ENCODE results near the gene SMYD4. TPM values are rescaled to one million over a fixed set of nuclear protein-coding genes. Genes with fewer than 3 reads are reported as not detected.
A peak's percentile ranks its signal among the peaks of the same experiment; 100 is the strongest.

Gene SMYD4
- total RNA-seq, 1 experiment from 2014 or later, result 32.1 TPM

- no TSS peak for BruUV-seq (replicated peaks)
- Histone ChIP-seq H3K4me3 (ENCODE audit: low read depth, low read length) (no peak overlapping the region), H3K4me1 (peaks cover 18% of the 10 kb centered on the region), H3K36me3 (ENCODE audit: control insufficient read depth, insufficient read depth, low read length) (no peaks in the 10 kb centered on the region), H3K9me3 (no peaks in the 10 kb centered on the region), H3K27me3 (replicated peaks; ENCODE audit: control insufficient read depth, insufficient read depth, low read length) (no peaks in the 10 kb centered on the region)
- no peak for DNase-seq
- Mint-ChIP-seq H3K36me3 (ENCODE audit: insufficient read depth, unreplicated experiment) (peaks cover 63% of the 10 kb centered on the region), H3K4me1 (ENCODE audit: low read depth, unreplicated experiment) (peaks cover 7% of the 10 kb centered on the region), H3K27me3 (ENCODE audit: insufficient read depth, unreplicated experiment) (no peaks in the 10 kb centered on the region), H3K27ac (ENCODE audit: unreplicated experiment) (no peak overlapping the region), H3K4me3 (ENCODE audit: unreplicated experiment) (no peak overlapping the region), H3K9me3 (ENCODE audit: unreplicated experiment) (no peaks in the 10 kb centered on the region)
- intact Hi-C loops (cut with micrococcal nuclease; ENCODE audit: unreplicated experiment), result no loop called here
- TF ChIP-seq CTCF (IDR thresholded peaks at IDR 0.05; ENCODE audit: insufficient read depth in 1 of 2, low read depth in 1 of 2, low read length in 1 of 2, severe bottlenecking in 1 of 2, unreplicated experiment in 1 of 2), result no peak
- POLR2A ChIA-PET, result interaction anchor here (1.0 kb wide), 1 partner anchor 93 kb away, joined by 3 read pairs; no protein-coding TSS in a partner anchor
- CTCF ChIA-PET, result no interaction called here
Measured at GRCh38 chr17:1808644-1809043, 21.1 kb downstream of the SMYD4 start.

- no peaks in the 10 kb centered on the region for H3K27me3 ChIP-seq (replicated peaks; ENCODE audit: control insufficient read depth, insufficient read depth, low read length)
- no peak for DNase-seq
- Mint-ChIP-seq H3K27ac (ENCODE audit: unreplicated experiment) (no peak overlapping the region), H3K4me1 (ENCODE audit: low read depth, unreplicated experiment) (peaks cover 7% of the 10 kb centered on the region), H3K36me3 (ENCODE audit: insufficient read depth, unreplicated experiment) (peaks cover 64% of the 10 kb centered on the region), H3K4me3 (ENCODE audit: unreplicated experiment) (no peak overlapping the region), H3K9me3 (ENCODE audit: unreplicated experiment) (no peaks in the 10 kb centered on the region), H3K27me3 (ENCODE audit: insufficient read depth, unreplicated experiment) (no peaks in the 10 kb centered on the region)
- H3K36me3 ChIP-seq (ENCODE audit: control insufficient read depth, insufficient read depth, low read length), result 0 out of 2 replicates have a peak, but pooled peaks cover 1% of the 10 kb centered on the region
- no peak overlapping the region for H3K4me3 ChIP-seq (ENCODE audit: low read depth, low read length)
- intact Hi-C loops (cut with micrococcal nuclease; ENCODE audit: unreplicated experiment), result no loop called here
- BruUV-seq (replicated peaks), result no TSS peak
- no peaks in the 10 kb centered on the region for H3K9me3 ChIP-seq
- TF ChIP-seq CTCF (IDR thresholded peaks at IDR 0.05; ENCODE audit: insufficient read depth in 1 of 2, low read depth in 1 of 2, low read length in 1 of 2, severe bottlenecking in 1 of 2, unreplicated experiment in 1 of 2), result no peak
- CTCF ChIA-PET, result no interaction called here
- peaks cover 10% of the 10 kb centered on the region for H3K4me1 ChIP-seq
- POLR2A ChIA-PET, result interaction anchor here (0.6 kb wide), 1 partner anchor 9 kb away, joined by 3 read pairs; no protein-coding TSS in a partner anchor
Measured at GRCh38 chr17:1807890-1808289, 21.8 kb downstream of the SMYD4 start.

GRCh38 chr17:1803280-1803679, 26.4 kb downstream of the SMYD4 start:
- Mint-ChIP-seq H3K4me3 (ENCODE audit: unreplicated experiment) (no peak overlapping the region), H3K4me1 (ENCODE audit: low read depth, unreplicated experiment) (no peaks in the 10 kb centered on the region), H3K27ac (ENCODE audit: unreplicated experiment) (peak overlapping the region; percentile 31), H3K9me3 (ENCODE audit: unreplicated experiment) (no peaks in the 10 kb centered on the region), H3K27me3 (ENCODE audit: insufficient read depth, unreplicated experiment) (no peaks in the 10 kb centered on the region), H3K36me3 (ENCODE audit: insufficient read depth, unreplicated experiment) (peaks cover 73% of the 10 kb centered on the region)
- H3K36me3 ChIP-seq (ENCODE audit: control insufficient read depth, insufficient read depth, low read length), result 0 out of 2 replicates have a peak, but pooled peaks cover 1% of the 10 kb centered on the region
- no TSS peak for BruUV-seq (replicated peaks)
- ChIA-PET CTCF (no interaction called here), POLR2A (no interaction called here)
- no peaks in the 10 kb centered on the region for H3K27me3 ChIP-seq (replicated peaks; ENCODE audit: control insufficient read depth, insufficient read depth, low read length)
- H3K4me1 ChIP-seq, result no peaks in the 10 kb centered on the region
- no peak overlapping the region for H3K4me3 ChIP-seq (ENCODE audit: low read depth, low read length)
- no peak for DNase-seq
- intact Hi-C loops (cut with micrococcal nuclease; ENCODE audit: unreplicated experiment), result no loop called here
- H3K9me3 ChIP-seq, result no peaks in the 10 kb centered on the region
- no peak for TF ChIP-seq CTCF (IDR thresholded peaks at IDR 0.05; ENCODE audit: insufficient read depth in 1 of 2, low read depth in 1 of 2, low read length in 1 of 2, severe bottlenecking in 1 of 2, unreplicated experiment in 1 of 2)

Data from Caco-2 (cell line).